Activated CD8-positive, alpha-beta memory T cell treated with anti-CD3 and anti-CD28 coated beads for 36 hours (primary cell): ENCODE measurements around the gene PRKCH. TPM values are rescaled to one million over a fixed set of nuclear protein-coding genes. Genes with fewer than 3 reads are reported as not detected.

Experiments
- CTCF ChIA-PET: fragments of 350-600 bp; sonication (Branson Sonifier 250); formaldehyde crosslinking; loops from one replicate; lab custom pipeline; 2021; ENCODE audit warnings: antibody characterized with exemption; lab: Charles Lee
- POLR2A ChIA-PET: fragments of 350-600 bp; sonication (Branson Sonifier 250); formaldehyde crosslinking; loops from one replicate; lab custom pipeline; 2021; ENCODE audit warnings: antibody characterized with exemption; lab: Charles Lee
- total RNA-seq, 2 experiments: library from RNA; stranded (reverse); gene quantifications; one replicate each; pipeline ENCODE4 v1.2.3, GENCODE V29; 2021

The PRKCH gene
- total RNA-seq, 2 experiments from 2014 or later, result 185 to 189 TPM

DNA sequence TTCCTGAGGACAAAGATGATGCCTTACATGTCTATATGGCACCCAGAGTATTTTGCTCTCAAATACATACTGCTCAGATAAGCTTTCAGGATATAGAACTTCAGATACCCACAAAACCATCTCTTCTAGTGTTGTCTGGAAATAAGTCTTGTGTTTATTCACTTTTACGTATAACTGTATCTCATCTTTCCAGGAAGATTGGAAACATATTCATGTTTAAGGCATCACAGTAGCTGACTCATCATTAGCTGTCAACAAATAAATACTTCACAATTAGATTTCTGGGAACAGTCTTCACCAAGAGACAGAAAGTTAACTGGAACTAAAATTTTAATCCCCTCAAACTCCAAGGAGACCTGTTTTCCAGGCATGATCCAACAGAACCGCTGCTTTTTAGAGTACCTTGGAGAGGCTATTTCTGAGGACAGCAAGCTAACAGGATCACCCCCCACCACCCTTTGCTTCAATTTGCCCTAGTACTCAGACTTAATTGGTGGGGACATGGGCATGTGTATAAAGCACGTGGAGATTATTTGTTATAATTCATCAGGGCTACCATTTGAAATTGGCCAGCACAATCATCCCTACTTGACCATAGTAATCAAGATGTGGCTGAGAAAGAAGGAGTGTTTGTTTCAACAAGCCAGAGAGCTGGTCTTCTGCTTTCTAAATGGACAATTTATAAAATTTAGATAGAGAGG lies 244.6 kb downstream of the PRKCH start:
- POLR2A ChIA-PET, result interaction anchor here (0.6 to 1.2 kb wide), 5 partner anchors 14 to 287 kb away, joined by 3 to 6 read pairs (median 4); partner anchors contain the start of gene HIF1A
- CTCF ChIA-PET, result interaction anchor here (0.6 to 0.8 kb wide), 2 partner anchors 23 to 84 kb away, joined by 3 to 4 read pairs; no protein-coding TSS in a partner anchor

DNA sequence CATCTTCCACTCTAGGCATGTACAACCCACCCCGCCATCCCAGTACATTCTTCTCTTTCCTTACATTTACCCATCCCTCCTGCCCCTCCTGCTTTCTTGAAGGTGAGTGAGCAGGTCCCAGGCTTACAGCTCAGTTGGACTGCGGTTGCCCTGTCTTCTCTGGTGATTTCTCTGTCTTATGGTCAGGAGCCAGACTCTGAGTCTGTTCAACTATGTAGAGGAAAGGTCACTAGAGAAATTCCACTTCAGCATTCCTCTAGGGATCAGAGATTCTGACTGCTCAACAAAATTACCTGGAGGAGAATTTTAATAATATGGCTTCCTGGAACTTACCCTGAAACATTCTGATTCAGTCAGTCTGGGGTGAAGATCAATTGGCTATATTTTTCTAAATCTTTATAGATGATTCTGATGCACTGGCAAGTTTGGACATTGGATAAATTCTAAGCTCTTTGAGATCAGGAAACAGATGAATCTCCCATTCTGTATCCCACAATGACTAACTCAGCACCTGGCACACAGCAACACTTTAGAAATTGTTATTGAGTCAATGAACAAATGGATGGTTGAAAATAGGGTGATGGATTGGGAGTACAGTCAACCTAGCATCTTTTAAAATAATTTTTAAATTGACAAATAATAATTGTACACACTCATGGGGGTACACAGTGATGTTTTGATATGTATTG lies 245.3 kb downstream of the PRKCH start:
- ChIA-PET POLR2A (interaction anchor here (0.8 to 1.2 kb wide), 3 partner anchors 38 to 191 kb away, joined by 3 to 5 read pairs (median 4); partner anchors contain the start of gene HIF1A), CTCF (no interaction called here)

DNA sequence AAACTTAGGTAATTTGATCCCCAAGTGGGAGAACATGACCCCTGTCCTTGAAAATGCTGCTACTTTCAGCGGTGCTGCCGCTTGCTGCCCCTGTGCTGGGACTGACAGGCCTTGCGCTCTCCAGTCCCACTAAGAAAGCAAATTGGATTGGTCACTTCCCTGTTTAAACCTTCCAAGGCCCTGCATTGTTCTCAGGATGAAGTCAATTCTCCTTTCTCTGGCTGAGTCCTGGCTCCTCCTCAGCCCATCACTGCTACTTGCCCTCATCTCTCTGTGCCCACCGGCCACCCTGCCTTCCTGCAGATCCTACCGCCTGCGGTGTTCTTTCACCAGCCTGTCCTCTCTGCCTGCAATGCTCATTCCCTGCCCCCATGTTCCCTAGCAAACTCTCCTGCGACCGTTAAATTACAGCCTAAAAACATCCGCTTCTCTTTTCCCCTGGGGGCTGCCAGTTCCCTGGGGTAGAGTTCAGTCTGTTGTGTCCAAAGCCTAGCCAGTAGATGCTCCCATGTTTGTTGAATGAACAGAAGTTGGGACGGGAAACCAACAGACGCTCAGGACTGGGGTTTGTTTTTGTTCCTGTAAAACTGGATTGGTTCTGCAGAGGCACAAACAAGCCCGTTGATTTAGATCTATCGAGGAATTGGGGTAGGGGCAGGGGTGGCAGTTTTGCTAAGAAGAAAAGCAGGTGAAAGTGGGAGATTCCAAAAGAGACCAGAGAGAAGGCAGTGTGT lies 246.6 kb downstream of the PRKCH start:
- POLR2A ChIA-PET, result interaction anchor here (0.7 kb wide), 1 partner anchor 28 kb away, joined by 3 read pairs; no protein-coding TSS in a partner anchor
- CTCF ChIA-PET, result interaction anchor here (1.0 to 1.5 kb wide), 3 partner anchors 11 to 126 kb away, joined by 3 to 4 read pairs (median 4); no protein-coding TSS in a partner anchor

DNA sequence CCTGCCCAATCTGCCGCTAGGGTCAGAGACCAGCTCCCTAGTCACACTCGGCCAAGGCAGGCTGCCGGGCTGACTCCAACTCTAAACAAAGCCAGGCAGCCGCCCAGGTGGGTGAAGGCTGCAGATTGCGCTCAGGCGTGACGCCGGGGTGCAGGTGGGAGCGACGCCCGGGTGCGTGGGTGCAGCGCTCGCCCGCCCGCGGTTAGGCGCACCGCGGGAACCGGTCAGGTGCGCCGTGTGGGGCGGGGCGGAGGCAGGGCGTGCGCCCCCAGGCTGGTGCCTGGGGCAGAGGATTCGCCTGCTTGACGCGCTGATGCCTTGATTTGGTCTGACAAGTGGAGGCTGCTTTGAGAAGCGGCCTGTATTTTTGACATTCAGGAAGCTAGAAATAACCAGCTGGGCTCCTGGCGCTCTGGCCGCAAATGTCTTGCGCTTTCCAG lies 247.2 kb downstream of the PRKCH start:
- ChIA-PET POLR2A (interaction anchor here (0.7 kb wide), 1 partner anchor 27 kb away, joined by 3 read pairs; no protein-coding TSS in a partner anchor), CTCF (interaction anchor here (1.0 to 1.5 kb wide), 3 partner anchors 11 to 125 kb away, joined by 3 to 4 read pairs (median 4); no protein-coding TSS in a partner anchor)

DNA sequence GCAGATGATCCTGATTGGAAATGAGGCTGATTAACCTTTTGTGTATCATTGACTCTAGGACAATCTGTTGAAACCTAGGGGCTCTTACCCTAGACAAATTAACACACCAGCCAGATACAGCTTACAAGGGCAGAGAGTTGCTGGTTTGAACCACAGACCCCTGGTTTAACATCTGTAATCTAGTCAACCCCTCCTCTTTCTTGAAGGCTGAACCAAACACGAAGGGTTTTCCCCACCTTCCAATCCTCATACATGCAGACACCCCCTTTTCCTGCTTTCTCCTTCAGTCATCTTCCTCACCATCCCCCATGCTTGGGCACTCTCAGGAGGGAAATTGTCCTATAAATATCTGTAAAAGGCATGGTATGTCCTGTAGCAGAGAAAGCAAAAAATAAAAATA lies 247.9 kb downstream of the PRKCH start:
- CTCF ChIA-PET, result interaction anchor here (0.6 to 1.5 kb wide), 5 partner anchors 12 to 125 kb away, joined by 3 to 4 read pairs (median 4); no protein-coding TSS in a partner anchor
- POLR2A ChIA-PET, result interaction anchor here (0.6 kb wide), 1 partner anchor 127 kb away, joined by 3 read pairs; no protein-coding TSS in a partner anchor

DNA sequence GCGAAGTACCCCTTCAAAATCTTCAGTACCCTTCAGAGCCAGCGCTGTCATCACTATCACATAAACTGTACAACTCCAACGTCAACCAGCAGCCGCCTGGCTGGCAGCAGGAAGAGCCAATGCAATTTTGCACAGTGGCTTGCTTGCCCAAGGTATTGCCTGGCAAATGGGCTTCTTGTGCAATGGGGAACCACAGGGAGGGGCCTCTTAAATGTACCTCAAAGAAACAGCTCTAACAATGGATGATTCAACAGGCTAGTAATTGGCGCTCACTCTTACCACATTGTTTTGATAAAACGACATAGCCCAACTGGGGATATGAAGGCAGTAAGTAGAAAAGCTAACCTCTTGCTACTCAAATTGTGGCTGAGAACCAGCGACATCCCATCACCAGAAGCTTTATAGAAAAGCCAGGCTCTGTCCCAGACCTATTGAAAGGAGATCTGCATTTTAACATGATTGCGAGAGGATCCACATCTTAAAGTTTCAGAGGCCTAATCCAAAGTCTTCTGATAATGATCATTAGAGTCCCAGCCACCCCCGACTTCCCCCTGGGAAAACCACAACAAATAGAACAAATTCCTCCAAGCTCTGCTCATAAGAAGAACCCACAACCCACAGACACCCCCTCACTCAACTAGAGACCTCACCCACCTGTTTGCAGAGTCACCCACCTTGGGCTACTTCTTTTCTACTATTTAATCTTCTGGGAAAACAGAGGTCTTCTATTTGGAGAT lies 248.6 kb downstream of the PRKCH start:
- POLR2A ChIA-PET, result no interaction called here
- CTCF ChIA-PET, result interaction anchor here (0.6 to 1.5 kb wide), 3 partner anchors 41 to 98 kb away, joined by 4 read pairs; no protein-coding TSS in a partner anchor

DNA sequence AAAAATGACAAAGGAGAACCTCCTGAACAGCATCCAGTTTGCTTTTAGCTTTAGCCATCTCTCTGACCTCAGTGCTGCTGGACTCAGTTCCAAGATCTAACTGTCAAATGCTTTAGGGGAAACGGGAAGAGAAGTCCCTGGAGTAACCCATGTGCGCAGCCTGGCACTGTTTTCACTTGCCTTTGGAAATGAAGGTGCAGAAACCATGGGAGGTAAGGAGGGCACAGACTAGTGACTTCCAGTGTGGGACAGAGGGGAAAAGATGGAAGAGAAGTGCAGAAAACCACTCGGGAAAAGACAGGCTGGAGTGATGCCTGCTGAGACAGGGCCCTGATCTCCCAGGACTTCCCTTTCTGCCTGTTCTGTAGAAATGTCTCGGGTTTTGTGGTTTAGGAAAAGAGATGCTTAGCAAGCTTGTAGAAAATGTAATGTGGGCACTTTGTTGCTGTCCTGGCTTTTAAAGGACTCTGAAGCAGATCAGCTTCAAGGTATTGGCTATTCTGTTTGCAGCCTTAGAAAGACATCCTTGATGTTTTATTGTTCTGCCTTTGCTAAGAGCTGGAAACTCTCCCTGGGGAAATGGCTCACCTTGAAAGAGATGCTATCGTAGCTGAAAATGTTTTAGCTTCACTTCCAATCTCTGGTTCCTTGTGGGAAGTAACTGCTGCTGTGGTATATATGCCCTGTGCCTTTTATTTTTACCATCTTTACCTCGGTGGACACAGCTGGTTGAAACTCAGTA lies 249.3 kb downstream of the PRKCH start:
- POLR2A ChIA-PET, result no interaction called here
- CTCF ChIA-PET, result interaction anchor here (1.3 kb wide), 1 partner anchor 97 kb away, joined by 4 read pairs; no protein-coding TSS in a partner anchor

DNA sequence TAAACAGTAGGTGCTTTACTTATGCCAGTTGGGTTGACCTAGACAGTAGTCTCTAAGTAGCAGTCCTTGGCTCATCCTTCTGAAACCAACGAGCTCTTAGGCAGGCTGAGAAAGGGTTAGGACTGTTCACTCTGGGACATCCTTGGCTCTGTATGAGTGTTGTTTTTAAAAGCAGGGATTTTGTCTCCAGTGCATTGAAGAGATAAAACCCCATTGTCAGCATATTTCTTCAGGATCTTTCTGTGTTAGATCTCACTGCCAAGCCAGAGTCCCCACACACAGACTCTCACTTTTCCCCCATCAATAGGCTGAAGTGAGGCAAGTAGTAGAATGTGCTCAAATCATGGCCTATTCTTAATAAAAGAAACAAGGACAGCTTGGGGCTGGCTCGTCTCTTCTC lies 250.5 kb downstream of the PRKCH start:
- ChIA-PET CTCF (interaction anchor here (0.6 kb wide), 2 partner anchors 88 kb away, joined by 4 to 5 read pairs; no protein-coding TSS in a partner anchor), POLR2A (no interaction called here)

DNA sequence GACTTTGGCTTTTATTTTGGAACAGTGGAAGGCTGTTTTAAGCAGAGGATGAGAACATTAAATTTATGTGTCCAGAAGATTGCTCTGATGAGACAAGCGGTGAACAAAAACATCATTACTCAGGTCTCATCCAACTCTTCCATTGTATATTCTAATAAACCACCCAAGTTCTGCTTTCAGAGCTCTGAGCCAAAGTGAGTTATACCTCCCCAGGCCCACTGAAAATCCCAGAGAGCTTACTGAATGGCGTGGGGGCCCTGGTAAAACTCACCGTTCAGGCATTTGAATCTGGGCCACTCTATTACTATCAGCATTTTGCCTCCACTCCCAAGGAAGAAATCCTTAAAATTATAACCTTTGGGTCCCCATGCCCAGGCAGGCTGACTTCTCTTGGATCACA lies 251.9 kb downstream of the PRKCH start:
- ChIA-PET CTCF (interaction anchor here (0.9 kb wide), 1 partner anchor 12 kb away, joined by 3 read pairs; no protein-coding TSS in a partner anchor), POLR2A (no interaction called here)

DNA sequence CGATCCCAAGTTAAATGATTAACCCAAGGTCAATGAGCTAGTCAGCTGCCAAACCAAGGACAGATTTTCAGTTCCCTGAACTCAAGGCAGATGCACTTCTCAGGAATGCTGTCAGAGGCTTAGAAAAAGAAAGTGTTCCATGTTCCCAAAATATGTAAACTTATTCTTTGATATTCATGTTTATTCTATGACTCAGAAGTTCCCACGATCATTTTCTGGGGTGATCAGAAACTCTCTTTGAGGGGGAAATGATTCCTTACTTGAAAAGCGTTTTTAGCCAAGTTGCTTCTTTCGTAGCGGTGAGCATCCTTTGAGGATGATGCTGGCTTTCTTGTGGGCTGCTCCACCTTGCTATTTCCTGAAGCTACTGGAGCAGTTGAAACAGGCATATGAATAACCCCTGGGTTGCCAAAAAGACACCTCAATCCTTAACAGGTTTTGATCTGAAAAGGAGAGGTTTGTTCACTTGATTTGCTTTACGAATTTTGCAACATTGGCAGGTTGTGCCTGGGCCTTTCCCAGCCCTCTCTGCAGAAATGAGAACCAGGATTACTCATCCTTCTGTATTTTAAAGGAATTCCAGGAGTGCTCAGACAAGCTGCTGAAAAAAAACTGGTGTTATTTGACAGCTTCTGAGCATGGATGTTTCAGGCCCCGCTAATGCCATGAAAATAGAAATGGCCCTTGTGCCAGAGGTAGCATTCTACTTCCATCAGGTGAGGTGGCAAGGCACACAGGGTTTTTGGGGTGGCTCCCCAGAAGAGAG lies 252.6 kb downstream of the PRKCH start:
- POLR2A ChIA-PET, result no interaction called here
- CTCF ChIA-PET, result interaction anchor here (0.9 kb wide), 1 partner anchor 12 kb away, joined by 3 read pairs; no protein-coding TSS in a partner anchor

DNA sequence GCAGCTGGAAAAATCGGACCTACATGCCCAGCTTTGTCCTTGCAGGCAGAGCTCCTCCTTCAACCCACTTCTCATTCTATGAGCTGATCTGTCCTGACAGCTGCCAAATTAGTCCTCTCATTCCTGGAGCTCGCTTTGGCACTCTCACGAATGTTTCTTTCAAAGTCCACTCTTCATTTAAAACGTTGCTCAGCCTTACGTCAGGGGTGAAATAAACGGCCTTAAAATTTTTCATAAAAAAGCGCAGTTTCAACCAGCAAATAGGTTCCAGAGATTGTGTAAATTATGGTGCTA lies 253.1 kb downstream of the PRKCH start:
- POLR2A ChIA-PET, result no interaction called here
- CTCF ChIA-PET, result no interaction called here

DNA sequence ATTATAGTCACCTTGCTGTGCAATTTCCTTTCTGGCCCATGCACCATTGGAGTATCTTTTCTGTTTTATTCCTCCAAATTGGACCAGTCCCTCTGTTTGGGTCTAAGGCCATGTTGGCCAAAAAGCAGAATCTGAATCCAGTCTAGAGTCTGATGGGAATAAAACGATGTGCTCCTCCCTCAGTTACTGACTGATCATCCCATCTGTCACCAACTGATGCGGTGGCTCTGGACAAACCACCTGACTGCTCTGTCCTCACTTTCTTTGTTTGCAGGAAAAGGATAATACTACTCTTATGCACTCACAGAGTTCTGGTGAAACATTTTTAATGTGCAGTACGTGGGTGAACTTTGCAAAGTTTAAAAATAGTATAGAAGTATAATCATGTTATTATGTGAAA lies 253.7 kb downstream of the PRKCH start:
- ChIA-PET POLR2A (no interaction called here), CTCF (no interaction called here)

DNA sequence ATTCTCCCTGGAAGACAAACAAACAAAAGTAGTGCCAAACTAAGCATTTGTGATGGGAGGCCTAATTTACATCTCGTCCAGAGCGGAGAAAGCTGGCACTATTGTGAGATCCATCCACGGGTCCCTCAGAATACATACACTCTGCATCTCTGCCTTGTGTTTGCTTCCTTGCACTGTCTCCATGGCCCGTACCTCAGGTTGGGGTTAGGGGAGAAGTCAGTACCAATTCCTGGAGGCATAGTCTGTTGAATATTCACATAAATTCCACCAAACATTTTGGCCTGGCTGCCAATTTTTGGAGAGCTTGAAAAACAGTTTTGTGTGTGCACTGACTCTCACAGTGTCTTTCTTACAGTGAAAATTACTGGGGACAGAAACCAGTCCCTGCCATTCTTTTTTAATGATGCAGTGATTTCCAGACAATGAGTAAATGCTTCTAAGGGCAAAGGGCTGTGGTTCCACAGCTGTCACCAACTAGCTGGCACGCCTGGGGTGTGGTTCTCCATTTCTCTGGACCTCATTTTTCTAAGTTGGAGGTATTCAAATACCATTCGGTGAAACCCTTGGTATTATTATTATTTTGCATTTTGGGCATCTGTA lies 254.3 kb downstream of the PRKCH start:
- POLR2A ChIA-PET, result no interaction called here

DNA sequence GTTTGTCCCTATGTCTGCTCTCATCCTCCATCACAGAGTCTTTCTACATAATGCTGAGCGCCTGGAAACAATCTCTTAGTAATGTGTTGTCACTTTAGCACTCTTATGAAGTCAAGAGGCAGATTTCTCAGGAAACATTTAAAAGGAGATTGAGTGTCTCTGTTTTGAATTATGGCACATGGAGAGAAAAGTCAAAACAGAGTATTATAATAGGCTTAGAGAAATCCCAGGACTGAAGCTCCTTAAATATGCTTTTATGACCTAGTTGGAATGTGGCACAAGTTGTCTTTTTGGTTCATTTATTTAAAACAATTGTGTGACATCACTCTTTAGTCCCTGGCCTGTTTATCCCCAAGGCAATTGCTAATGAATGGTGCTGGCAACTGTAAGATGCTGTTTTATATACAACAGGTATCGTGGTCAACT lies 256.1 kb downstream of the PRKCH start:
- POLR2A ChIA-PET, result no interaction called here
- CTCF ChIA-PET, result no interaction called here

More for the DNA sequence above, 254.3 kb downstream of the PRKCH start:
- CTCF ChIA-PET, result no interaction called here

DNA sequence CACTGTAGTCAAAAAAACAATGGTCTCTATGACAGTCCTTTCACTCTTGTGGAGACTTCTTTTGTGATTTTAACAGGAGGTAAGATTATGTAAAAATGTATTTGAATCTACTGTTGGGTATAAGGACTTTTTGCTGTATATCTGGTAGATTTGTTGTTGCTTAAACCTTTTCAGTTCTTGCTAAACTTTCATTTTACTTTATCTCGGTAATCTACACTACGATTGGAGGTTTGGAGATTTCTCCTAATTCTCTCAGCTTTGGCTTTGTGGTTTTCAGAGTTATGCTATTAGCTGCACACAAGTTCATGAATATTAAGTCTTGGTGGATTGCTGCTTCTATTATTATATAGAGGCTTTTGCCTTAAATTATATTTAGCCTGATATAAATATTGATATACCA lies 257.4 kb downstream of the PRKCH start:
- ChIA-PET POLR2A (no interaction called here), CTCF (no interaction called here)

DNA sequence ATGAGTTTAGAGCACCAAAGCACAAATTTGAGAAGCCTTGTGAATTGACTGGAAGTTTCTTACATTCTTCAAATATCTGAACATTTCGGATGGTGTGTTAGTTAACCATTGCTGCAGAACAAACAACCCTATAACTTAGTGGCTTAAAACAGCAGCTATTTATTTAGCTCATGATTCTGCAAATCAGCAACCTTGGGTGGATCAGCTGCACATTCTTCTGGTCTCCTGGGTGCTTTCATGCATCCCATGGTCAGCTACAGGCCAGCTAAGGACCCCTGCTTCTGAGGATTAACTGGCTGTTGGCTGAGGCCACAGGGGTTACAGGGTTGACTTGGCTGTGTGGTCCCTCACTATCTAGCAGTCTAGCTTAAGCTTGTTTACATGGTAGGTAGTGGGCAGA lies 260.0 kb downstream of the PRKCH start:
- ChIA-PET CTCF (no interaction called here), POLR2A (no interaction called here)
